ENCODE measurements around the gene ERMARD.

GRCh38 chr6:169800116-169800667, 48.8 kb downstream of the ERMARD start:
- no peak for TF ChIP-seq POLR2A (IDR thresholded peaks at IDR 0.05)
- TF ChIP-seq, protein P1, sequence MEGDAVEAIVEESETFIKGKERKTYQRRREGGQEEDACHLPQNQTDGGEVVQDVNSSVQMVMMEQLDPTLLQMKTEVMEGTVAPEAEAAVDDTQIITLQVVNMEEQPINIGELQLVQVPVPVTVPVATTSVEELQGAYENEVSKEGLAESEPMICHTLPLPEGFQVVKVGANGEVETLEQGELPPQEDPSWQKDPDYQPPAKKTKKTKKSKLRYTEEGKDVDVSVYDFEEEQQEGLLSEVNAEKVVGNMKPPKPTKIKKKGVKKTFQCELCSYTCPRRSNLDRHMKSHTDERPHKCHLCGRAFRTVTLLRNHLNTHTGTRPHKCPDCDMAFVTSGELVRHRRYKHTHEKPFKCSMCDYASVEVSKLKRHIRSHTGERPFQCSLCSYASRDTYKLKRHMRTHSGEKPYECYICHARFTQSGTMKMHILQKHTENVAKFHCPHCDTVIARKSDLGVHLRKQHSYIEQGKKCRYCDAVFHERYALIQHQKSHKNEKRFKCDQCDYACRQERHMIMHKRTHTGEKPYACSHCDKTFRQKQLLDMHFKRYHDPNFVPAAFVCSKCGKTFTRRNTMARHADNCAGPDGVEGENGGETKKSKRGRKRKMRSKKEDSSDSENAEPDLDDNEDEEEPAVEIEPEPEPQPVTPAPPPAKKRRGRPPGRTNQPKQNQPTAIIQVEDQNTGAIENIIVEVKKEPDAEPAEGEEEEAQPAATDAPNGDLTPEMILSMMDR (IDR thresholded peaks at IDR 0.05) = no peak

All from right lobe of liver (tissue), 4 donors.